Naive B cell (primary cell): Measurements from ENCODE around the gene ZNF418. TPM values are rescaled to one million over a fixed set of nuclear protein-coding genes. Genes with fewer than 3 reads are reported as not detected.
A peak's percentile ranks its signal among the peaks of the same experiment; 100 is the strongest.
"Not testable (repeated sequence)": the region's sequence is repeated elsewhere in the genome, so short reads cannot be mapped to it uniquely, and the experiment has no call there.

ENCODE experiments used
- ATAC-seq, 2 donors: fragments of 150-1000 bp; cut with Tn5 transposase; 2 replicates each; pipeline ENCODE4 v1.10.0; 2021; ENCODE audit warnings: low read depth in 2 of 2, mild to moderate bottlenecking in 2 of 2, moderate library complexity in 2 of 2
- DNase-seq: peaks from one replicate; pipeline ENCODE4 v3.0.0; 2022
- H3K27ac Mint-ChIP-seq, 6 donors: one replicate each; pipeline ENCODE4 v1.8.0; 2020 to 2022; ENCODE audit warnings: mild to moderate bottlenecking in 6 of 6, mixed read lengths in 6 of 6, moderate library complexity in 5 of 6, inconsistent platforms in 2 of 6
- H3K27me3 Mint-ChIP-seq, 3 donors: one replicate each; pipeline ENCODE4 v1.8.0; 2021 to 2022; ENCODE audit warnings: mixed read lengths in 3 of 3, mild to moderate bottlenecking in 1 of 3
- H3K36me3 Mint-ChIP-seq, 2 donors: one replicate each; pipeline ENCODE4 v1.8.0; 2020 to 2022; ENCODE audit warnings: mixed read lengths in 2 of 2, inconsistent platforms in 1 of 2, mild to moderate bottlenecking in 1 of 2
- H3K4me1 Mint-ChIP-seq, 3 donors: one replicate each; pipeline ENCODE4 v1.8.0; 2020 to 2022; ENCODE audit warnings: mixed read lengths in 3 of 3, inconsistent platforms in 1 of 3, mild to moderate bottlenecking in 1 of 3, moderate library complexity in 1 of 3
- H3K4me3 Mint-ChIP-seq, 8 donors: one replicate each; pipeline ENCODE4 v1.8.0; 2020 to 2022; ENCODE audit warnings: mild to moderate bottlenecking in 8 of 8, mixed read lengths in 8 of 8, moderate library complexity in 8 of 8, inconsistent platforms in 2 of 8
- H3K9me3 Mint-ChIP-seq, 7 donors: one replicate each; pipeline ENCODE4 v1.8.0; 2020 to 2022; ENCODE audit warnings: mixed read lengths in 7 of 7, mild to moderate bottlenecking in 5 of 7, inconsistent platforms in 2 of 7, moderate library complexity in 1 of 7
- polyA plus RNA-seq, 6 donors: library from polyadenylated mRNA; unstranded; fragments of 300-500 nt; fragmentation: Illumina TruSeq; gene quantifications; one replicate each; pipeline ENCODE4 v1.2.3, GENCODE V29; 2021; ENCODE audit warnings: low read depth in 6 of 6

Gene ZNF418
- polyA plus RNA-seq, 6 donors from 2014 or later, result 7.9 to 23.3 (median 12.2) TPM

GRCh38 chr19:57886046-57886445, 49.2 kb downstream of the ZNF418 start:
- DNase-seq, result no peak
- Mint-ChIP-seq H3K27me3 (no peaks in the 10 kb centered on the region), H3K4me1 (peaks cover 21 to 60% (median 45%) of the 10 kb centered on the region in 3 donors), H3K4me3 (peak overlapping the region in 3 of 8 donors; percentile 53 to 69 (median 53)), H3K27ac (peak overlapping the region in 1 of 6 donors; percentile 86), H3K9me3 (peaks cover 0 to 9% (median 0%) of the 10 kb centered on the region in 7 donors), H3K36me3 (peaks cover 11 to 17% of the 10 kb centered on the region in 2 donors)
- ATAC-seq, result no peak

DNA sequence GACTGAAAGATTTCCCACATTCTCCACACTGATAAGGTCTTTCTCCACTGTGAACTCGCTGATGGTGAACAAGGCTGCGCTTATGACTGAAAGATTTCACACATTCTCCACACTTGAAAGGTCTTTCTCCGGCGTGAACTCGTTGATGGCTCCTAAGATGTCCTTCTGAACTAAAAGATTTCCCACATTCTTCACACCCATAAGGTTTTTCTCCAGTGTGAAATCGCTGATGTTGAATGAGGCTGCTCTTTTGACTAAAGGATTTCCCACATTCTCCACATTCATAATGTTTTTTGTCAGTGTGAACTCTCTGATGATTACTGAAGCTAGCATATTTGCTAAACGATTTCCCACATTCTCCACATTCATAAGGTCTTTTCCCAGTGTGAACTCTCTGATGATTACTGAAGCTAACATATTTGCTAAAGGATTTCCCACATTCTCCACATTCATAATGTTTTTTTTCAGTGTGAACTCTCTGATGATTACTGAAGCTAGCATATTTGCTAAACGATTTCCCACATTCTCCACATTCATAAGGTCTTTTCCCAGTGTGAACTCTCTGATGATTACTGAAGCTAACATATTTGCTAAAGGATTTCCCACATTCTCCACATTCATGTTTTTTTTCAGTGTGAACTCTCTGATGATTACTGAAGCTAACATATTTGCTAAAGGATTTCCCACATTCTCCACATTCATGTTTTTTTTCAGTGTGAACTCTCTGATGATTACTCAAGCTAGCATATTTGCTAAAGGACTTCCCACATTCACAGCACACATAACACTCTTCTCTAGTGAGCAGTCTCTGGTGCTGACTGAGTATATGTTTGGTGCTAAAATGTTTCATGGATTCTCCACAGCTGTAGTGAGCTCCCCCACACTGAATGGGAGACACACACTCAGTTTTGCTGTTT, 61.1 kb downstream of the ZNF418 start:
- not testable (repeated sequence) for DNase-seq, H3K4me3 Mint-ChIP-seq, H3K27me3 Mint-ChIP-seq, ATAC-seq
- Mint-ChIP-seq H3K9me3 (peaks cover 5 to 65% (median 46%) of the 10 kb centered on the region in 7 donors), H3K27ac (peak overlapping the region in 1 of 6 donors; percentile 74), H3K36me3 (peaks cover 42 to 47% of the 10 kb centered on the region in 2 donors), H3K4me1 (peaks cover 7 to 13% (median 9%) of the 10 kb centered on the region in 3 donors)

DNA sequence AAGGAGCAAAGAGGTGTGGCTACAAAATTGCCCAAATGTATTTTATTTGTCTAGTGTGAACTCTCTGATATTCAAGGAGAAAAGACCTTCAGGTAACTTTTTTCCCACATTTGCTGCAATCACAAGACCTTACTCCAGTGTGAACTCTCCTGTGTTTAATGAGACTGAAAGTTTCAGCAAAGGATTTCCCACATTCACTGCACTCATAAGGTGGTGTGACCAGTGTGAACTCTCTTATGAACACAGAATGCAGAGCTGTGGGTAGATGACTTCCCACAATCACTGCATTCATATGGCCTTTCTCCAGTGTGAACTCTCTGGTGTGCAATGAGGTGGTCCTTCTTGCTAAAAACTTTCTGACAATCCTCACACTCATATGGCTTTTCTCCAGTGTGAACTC, 62.8 kb downstream of the ZNF418 start:
- Mint-ChIP-seq H3K9me3 (peaks cover 5 to 68% (median 46%) of the 10 kb centered on the region in 7 donors), H3K4me3 (no peak overlapping the region), H3K27me3 (no peaks in the 10 kb centered on the region), H3K4me1 (peaks cover 5 to 8% (median 7%) of the 10 kb centered on the region in 3 donors), H3K27ac (no peak overlapping the region), H3K36me3 (peaks cover 42 to 47% of the 10 kb centered on the region in 2 donors)
- DNase-seq (no peak), ATAC-seq (no peak)

Other genes with a start within 250 kb of the ZNF418 start
- gene ZNF154, start 226.2 kb downstream of the ZNF418 start, polyA plus RNA-seq, result 10 to 100 TPM in 2 of 6 donors, 1 to 10 TPM in 4; 4.3 to 12.9 (median 6.0) TPM
- 10 to 100 TPM; 25.2 to 41.6 (median 30.4) TPM for gene ZNF671, start 207.8 kb downstream of the ZNF418 start, polyA plus RNA-seq
- 10 to 100 TPM; 11.9 to 18.4 (median 15.1) TPM for gene ZNF776, start 188.6 kb downstream of the ZNF418 start, polyA plus RNA-seq
- gene ZNF586, start 165.7 kb downstream of the ZNF418 start, polyA plus RNA-seq, result 10 to 100 TPM; 17.1 to 29.8 (median 24.1) TPM
- 10 to 100 TPM in 2 of 6 donors, 1 to 10 TPM in 4; 4.1 to 15.2 (median 6.3) TPM for gene ZNF552, start 120.5 kb downstream of the ZNF418 start, polyA plus RNA-seq
- gene ZNF587B, start 105.1 kb downstream of the ZNF418 start, polyA plus RNA-seq, result 1 to 10 TPM in 5 of 6 donors, not detected in 1; 1.3 to 3.0 (median 1.5) TPM
- gene ZNF587, start 85.5 kb downstream of the ZNF418 start, polyA plus RNA-seq, result 10 to 100 TPM in 1 of 6 donors, 1 to 10 TPM in 5; 4.5 to 11.1 (median 6.8) TPM
- 10 to 100 TPM; 27.7 to 41.6 (median 34.5) TPM for gene ZNF814, start 46.4 kb downstream of the ZNF418 start, polyA plus RNA-seq
- gene ZNF417, start 18.8 kb downstream of the ZNF418 start, polyA plus RNA-seq, result 1 to 10 TPM in 5 of 6 donors, under 1 TPM in 1; 0.80 to 6.4 (median 2.1) TPM
- 10 to 100 TPM in 5 of 6 donors, 1 to 10 TPM in 1; 9.1 to 20.6 (median 13.9) TPM for gene ZNF256, start 12.3 kb upstream of the ZNF418 start, polyA plus RNA-seq
- under 1 TPM in 4 of 6 donors, not detected in 2; 0.41 to 0.89 (median 0.57) TPM for gene C19orf18, start 39.1 kb upstream of the ZNF418 start, polyA plus RNA-seq
- gene ZNF606, start 67.4 kb upstream of the ZNF418 start, polyA plus RNA-seq, result 10 to 100 TPM in 3 of 6 donors, 1 to 10 TPM in 3; 6.1 to 16.0 (median 9.3) TPM
- gene ZSCAN1, start 98.6 kb upstream of the ZNF418 start, polyA plus RNA-seq, result not detected
- 10 to 100 TPM in 1 of 6 donors, 1 to 10 TPM in 4, not detected in 1; 4.2 to 11.1 (median 5.6) TPM for gene ZNF135, start 123.9 kb upstream of the ZNF418 start, polyA plus RNA-seq
- gene ZSCAN18, start 162.8 kb upstream of the ZNF418 start, polyA plus RNA-seq, result 10 to 100 TPM; 22.2 to 39.2 (median 36.7) TPM
- 10 to 100 TPM in 1 of 6 donors, 1 to 10 TPM in 5; 2.5 to 11.2 (median 5.6) TPM for gene ZNF329, start 215.4 kb upstream of the ZNF418 start, polyA plus RNA-seq
- 10 to 100 TPM; 45.1 to 65.9 (median 55.5) TPM for gene ZNF274, start 247.7 kb upstream of the ZNF418 start, polyA plus RNA-seq